Ishikawa (cell line): ENCODE results near the gene KAT7.

Experiments used
- CEBPB ChIP-seq: IDR thresholded peaks from 2 replicates; pipeline ENCODE4 v1.6.1; 2012
- CREB1 ChIP-seq: IDR thresholded peaks from 2 replicates; pipeline ENCODE4 v1.6.1; 2012; ENCODE audit warnings: low read depth
- EGR1 ChIP-seq: IDR thresholded peaks from 2 replicates; pipeline ENCODE4 v1.6.1; 2012
- EP300 ChIP-seq: IDR thresholded peaks from 2 replicates; pipeline ENCODE4 v1.6.1; 2012; ENCODE audit warnings: borderline replicate concordance
- FOXM1 ChIP-seq: IDR thresholded peaks from 2 replicates; pipeline ENCODE4 v1.6.1; 2012; ENCODE audit warnings: low read depth, borderline replicate concordance
- NFIC ChIP-seq: IDR thresholded peaks from 2 replicates; pipeline ENCODE4 v1.6.1; 2012
- RAD21 ChIP-seq: IDR thresholded peaks from 2 replicates; pipeline ENCODE4 v1.6.1; 2012; ENCODE audit warnings: low read depth
- TAF1 ChIP-seq: IDR thresholded peaks from 2 replicates; pipeline ENCODE4 v1.6.1; 2012; ENCODE audit warnings: low read depth, mild to moderate bottlenecking
- TCF12 ChIP-seq: IDR thresholded peaks from 2 replicates; pipeline ENCODE4 v1.6.1; 2012; ENCODE audit warnings: low read depth
- TEAD4 ChIP-seq: IDR thresholded peaks from 2 replicates; pipeline ENCODE4 v1.6.1; 2012
- YY1 ChIP-seq: IDR thresholded peaks from 2 replicates; pipeline ENCODE4 v1.6.1; 2012; ENCODE audit warnings: low read depth
- ZBTB7A ChIP-seq: IDR thresholded peaks from 2 replicates; pipeline ENCODE4 v1.6.1; 2012; ENCODE audit warnings: low read depth
- TF ChIP-seq, protein P1 (sequence below): IDR thresholded peaks from 2 replicates; pipeline ENCODE4 v1.6.1; 2012; ENCODE audit warnings: low read depth, mild to moderate bottlenecking
- TF ChIP-seq, protein P2 (sequence below): IDR thresholded peaks from 2 replicates; pipeline ENCODE4 v1.6.1; 2012
- TF ChIP-seq, protein P3 (sequence below): IDR thresholded peaks from 2 replicates; pipeline ENCODE4 v1.6.1; 2012

The KAT7 gene

DNA sequence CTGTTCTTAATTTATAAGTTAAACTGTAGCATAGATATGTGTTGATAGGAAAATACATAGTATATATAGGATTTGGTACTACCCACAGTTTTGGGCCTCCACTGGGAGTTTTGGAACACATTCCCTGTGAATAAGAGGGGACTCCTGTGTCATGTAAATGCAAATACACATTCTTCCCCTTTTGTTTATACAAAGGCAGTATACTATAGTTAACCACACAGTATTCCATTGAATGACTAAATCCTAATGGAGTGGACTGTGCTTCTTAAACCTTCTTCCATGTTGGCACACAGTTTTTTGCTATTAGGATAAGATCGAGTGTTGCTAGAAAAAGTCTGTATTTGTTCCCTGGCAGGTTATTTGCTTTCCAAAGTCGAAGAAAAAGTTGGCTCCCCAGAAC, 37.2 kb downstream of the KAT7 start:
- no peak for TF ChIP-seq TCF12
- no peak for TF ChIP-seq YY1
- TF ChIP-seq FOXM1, result no peak
- no peak for TF ChIP-seq EGR1
- no peak for TF ChIP-seq NFIC
- TF ChIP-seq RAD21, result no peak
- no peak for TF ChIP-seq TAF1
- no peak for TF ChIP-seq TEAD4
- TF ChIP-seq, protein P1, sequence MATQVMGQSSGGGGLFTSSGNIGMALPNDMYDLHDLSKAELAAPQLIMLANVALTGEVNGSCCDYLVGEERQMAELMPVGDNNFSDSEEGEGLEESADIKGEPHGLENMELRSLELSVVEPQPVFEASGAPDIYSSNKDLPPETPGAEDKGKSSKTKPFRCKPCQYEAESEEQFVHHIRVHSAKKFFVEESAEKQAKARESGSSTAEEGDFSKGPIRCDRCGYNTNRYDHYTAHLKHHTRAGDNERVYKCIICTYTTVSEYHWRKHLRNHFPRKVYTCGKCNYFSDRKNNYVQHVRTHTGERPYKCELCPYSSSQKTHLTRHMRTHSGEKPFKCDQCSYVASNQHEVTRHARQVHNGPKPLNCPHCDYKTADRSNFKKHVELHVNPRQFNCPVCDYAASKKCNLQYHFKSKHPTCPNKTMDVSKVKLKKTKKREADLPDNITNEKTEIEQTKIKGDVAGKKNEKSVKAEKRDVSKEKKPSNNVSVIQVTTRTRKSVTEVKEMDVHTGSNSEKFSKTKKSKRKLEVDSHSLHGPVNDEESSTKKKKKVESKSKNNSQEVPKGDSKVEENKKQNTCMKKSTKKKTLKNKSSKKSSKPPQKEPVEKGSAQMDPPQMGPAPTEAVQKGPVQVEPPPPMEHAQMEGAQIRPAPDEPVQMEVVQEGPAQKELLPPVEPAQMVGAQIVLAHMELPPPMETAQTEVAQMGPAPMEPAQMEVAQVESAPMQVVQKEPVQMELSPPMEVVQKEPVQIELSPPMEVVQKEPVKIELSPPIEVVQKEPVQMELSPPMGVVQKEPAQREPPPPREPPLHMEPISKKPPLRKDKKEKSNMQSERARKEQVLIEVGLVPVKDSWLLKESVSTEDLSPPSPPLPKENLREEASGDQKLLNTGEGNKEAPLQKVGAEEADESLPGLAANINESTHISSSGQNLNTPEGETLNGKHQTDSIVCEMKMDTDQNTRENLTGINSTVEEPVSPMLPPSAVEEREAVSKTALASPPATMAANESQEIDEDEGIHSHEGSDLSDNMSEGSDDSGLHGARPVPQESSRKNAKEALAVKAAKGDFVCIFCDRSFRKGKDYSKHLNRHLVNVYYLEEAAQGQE, result no peak
- TF ChIP-seq, protein P2, sequence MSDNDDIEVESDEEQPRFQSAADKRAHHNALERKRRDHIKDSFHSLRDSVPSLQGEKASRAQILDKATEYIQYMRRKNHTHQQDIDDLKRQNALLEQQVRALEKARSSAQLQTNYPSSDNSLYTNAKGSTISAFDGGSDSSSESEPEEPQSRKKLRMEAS, result no peak

GRCh38 chr17:49829026-49829425, 40.5 kb downstream of the KAT7 start:
- TF ChIP-seq, protein P2, result no peak
- TF ChIP-seq FOXM1 (no peak), CEBPB (no peak), YY1 (no peak), NFIC (no peak), EGR1 (no peak), RAD21 (no peak), ZBTB7A (no peak), TCF12 (no peak), TEAD4 (no peak)
- TF ChIP-seq, protein P1, result no peak
- TF ChIP-seq, protein P3, sequence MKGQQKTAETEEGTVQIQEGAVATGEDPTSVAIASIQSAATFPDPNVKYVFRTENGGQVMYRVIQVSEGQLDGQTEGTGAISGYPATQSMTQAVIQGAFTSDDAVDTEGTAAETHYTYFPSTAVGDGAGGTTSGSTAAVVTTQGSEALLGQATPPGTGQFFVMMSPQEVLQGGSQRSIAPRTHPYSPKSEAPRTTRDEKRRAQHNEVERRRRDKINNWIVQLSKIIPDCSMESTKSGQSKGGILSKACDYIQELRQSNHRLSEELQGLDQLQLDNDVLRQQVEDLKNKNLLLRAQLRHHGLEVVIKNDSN, result no peak

- TF ChIP-seq EP300 (no peak), TCF12 (no peak), TAF1 (no peak), CREB1 (no peak), RAD21 (no peak), YY1 (no peak), ZBTB7A (no peak), FOXM1 (no peak), TEAD4 (no peak), CEBPB (no peak), NFIC (no peak), EGR1 (no peak)
- TF ChIP-seq, protein P1, result no peak
- TF ChIP-seq, protein P2, result no peak
- TF ChIP-seq, protein P3, result no peak
These were observed 42.1 kb downstream of the KAT7 start for GRCh38 chr17:49830605-49831004.

DNA sequence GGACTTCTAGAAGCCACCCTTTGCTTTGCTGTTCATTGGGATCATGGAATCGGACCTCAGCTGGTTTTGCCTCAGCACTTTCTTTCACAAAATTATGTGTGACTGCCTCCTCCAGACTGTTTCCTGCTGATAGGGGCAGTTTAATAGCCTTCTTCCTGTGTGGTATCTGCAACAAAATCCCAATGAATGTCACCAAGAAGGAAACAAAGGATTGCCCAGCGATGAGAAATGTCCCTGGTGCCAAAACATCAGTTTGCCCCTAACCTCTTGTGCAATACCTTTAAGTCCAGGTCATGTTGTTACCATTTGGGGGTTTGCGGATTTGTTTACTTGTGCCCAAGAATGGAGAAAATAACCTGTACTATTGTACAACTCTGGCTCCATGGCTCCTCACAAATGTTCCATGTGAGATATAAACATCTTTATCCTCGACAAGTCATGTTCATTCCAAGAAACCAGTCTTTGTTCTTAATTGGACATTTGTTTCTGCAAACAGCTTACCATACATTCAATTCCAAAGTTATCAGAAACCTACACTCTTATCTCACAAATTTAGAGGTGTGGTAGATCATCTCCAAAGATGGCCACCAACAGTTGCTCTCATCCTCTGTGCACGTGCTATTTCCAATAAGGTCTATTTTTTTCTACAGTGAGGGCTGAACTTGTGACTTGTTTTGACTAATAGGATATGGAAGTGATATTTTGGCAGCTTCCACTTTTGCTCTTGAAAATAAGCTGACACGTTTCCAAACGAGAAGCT, 44.5 kb downstream of the KAT7 start:
- TF ChIP-seq YY1, result no peak
- no peak for TF ChIP-seq ZBTB7A
- no peak for TF ChIP-seq CREB1
- TF ChIP-seq CEBPB, result no peak
- TF ChIP-seq, protein P1, result no peak
- TF ChIP-seq FOXM1, result no peak
- no peak for TF ChIP-seq EP300
- TF ChIP-seq NFIC, result no peak
- no peak for TF ChIP-seq RAD21
- TF ChIP-seq TCF12, result no peak
- TF ChIP-seq, protein P3, result no peak
- no peak for TF ChIP-seq TEAD4
- no peak for TF ChIP-seq EGR1
- TF ChIP-seq, protein P2, result no peak
- no peak for TF ChIP-seq TAF1
